OCI-LY1 (cell line): ENCODE results near the gene AVP.

Experiments
- EZH2 ChIP-seq: fragments of 200-600 bp; sonication (generic), shearing (Covaris generic); IDR thresholded peaks from 2 replicates; pipeline ENCODE4 v1.8.0; 2017; ENCODE audit warnings: borderline replicate concordance, mixed run types, mild to moderate bottlenecking, antibody characterized with exemption, low read length, moderate library complexity, mixed read lengths
- TF ChIP-seq, protein P1 (sequence below): fragments of 200-600 bp; sonication (generic), shearing (Covaris generic); IDR thresholded peaks from 2 replicates; pipeline ENCODE4 v1.5.1; 2017; ENCODE audit warnings: mild to moderate bottlenecking, antibody characterized with exemption, low read length, moderate library complexity, mixed read lengths

- TF ChIP-seq EZH2, result no peak
- TF ChIP-seq, protein P1, sequence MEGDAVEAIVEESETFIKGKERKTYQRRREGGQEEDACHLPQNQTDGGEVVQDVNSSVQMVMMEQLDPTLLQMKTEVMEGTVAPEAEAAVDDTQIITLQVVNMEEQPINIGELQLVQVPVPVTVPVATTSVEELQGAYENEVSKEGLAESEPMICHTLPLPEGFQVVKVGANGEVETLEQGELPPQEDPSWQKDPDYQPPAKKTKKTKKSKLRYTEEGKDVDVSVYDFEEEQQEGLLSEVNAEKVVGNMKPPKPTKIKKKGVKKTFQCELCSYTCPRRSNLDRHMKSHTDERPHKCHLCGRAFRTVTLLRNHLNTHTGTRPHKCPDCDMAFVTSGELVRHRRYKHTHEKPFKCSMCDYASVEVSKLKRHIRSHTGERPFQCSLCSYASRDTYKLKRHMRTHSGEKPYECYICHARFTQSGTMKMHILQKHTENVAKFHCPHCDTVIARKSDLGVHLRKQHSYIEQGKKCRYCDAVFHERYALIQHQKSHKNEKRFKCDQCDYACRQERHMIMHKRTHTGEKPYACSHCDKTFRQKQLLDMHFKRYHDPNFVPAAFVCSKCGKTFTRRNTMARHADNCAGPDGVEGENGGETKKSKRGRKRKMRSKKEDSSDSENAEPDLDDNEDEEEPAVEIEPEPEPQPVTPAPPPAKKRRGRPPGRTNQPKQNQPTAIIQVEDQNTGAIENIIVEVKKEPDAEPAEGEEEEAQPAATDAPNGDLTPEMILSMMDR, result no peak
These were observed 31.8 kb upstream of the AVP start for GRCh38 chr20:3116341-3116740.
